Chondrocyte (in vitro differentiated cells): ENCODE results near the gene RBM39. TPM values are rescaled to one million over a fixed set of nuclear protein-coding genes. Genes with fewer than 3 reads are reported as not detected.
"Not testable (repeated sequence)": the region's sequence is repeated elsewhere in the genome, so short reads cannot be mapped to it uniquely, and the experiment has no call there.

ENCODE experiments used
- DNase-seq: peaks from one replicate; pipeline ENCODE4 v3.0.0; 2021; ENCODE audit warnings: mixed read lengths, low spot score
- H3K27ac Mint-ChIP-seq: one replicate; pipeline ENCODE4 v1.8.0; 2021; ENCODE audit warnings: mild to moderate bottlenecking, moderate library complexity, mixed read lengths; ENCODE audit not compliant: unreplicated experiment
- H3K27me3 Mint-ChIP-seq: 2 replicates; pipeline ENCODE4 v1.8.0; 2021; ENCODE audit warnings: low read depth, mixed read lengths
- H3K36me3 Mint-ChIP-seq: 2 replicates; pipeline ENCODE4 v1.8.0; 2021; ENCODE audit warnings: low read depth, mixed read lengths
- H3K4me1 Mint-ChIP-seq: 2 replicates; pipeline ENCODE4 v1.8.0; 2021; ENCODE audit warnings: low read depth, mild to moderate bottlenecking, mixed read lengths
- H3K4me3 Mint-ChIP-seq: one replicate; pipeline ENCODE4 v1.8.0; 2021; ENCODE audit warnings: mild to moderate bottlenecking, moderate library complexity, mixed read lengths; ENCODE audit not compliant: unreplicated experiment
- H3K9me3 Mint-ChIP-seq: 2 replicates; pipeline ENCODE4 v1.8.0; 2021; ENCODE audit warnings: low read depth, mixed read lengths
- CTCF ChIP-seq: fragments of 200-600 bp; sonication (generic); IDR thresholded peaks from 2 replicates; pipeline ENCODE4 v1.5.0; 2021; ENCODE audit warnings: antibody characterized with exemption, mild to moderate bottlenecking, moderate library complexity
- total RNA-seq: library from RNA; stranded (reverse); gene quantifications from 3 replicates; pipeline ENCODE4 v1.2.1, GENCODE V29; 2021

The RBM39 gene
- total RNA-seq, 1 donor from 2014 or later: 217 TPM

GRCh38 chr20:35720165-35721123 is 21.6 kb downstream of the RBM39 start:
- H3K27ac Mint-ChIP-seq: peak overlapping the region; percentile 38
- peaks cover 4% of the 10 kb centered on the region for H3K4me1 Mint-ChIP-seq
- no peak overlapping the region for H3K4me3 Mint-ChIP-seq
- H3K9me3 Mint-ChIP-seq: no peaks in the 10 kb centered on the region
- no peaks in the 10 kb centered on the region for H3K27me3 Mint-ChIP-seq
- TF ChIP-seq CTCF: no peak
- peaks cover 57% of the 10 kb centered on the region for H3K36me3 Mint-ChIP-seq
- DNase-seq: no peak

- H3K36me3 Mint-ChIP-seq: peaks cover 55% of the 10 kb centered on the region
- H3K4me3 Mint-ChIP-seq: no peak overlapping the region
- no peak for DNase-seq
- H3K4me1 Mint-ChIP-seq: peaks cover 4% of the 10 kb centered on the region
- H3K9me3 Mint-ChIP-seq: no peaks in the 10 kb centered on the region
- no peak overlapping the region for H3K27ac Mint-ChIP-seq
- no peak for TF ChIP-seq CTCF
- H3K27me3 Mint-ChIP-seq: no peaks in the 10 kb centered on the region
Measured at GRCh38 chr20:35719717-35720116, 22.3 kb downstream of the RBM39 start.

- H3K36me3 Mint-ChIP-seq: peaks cover 54% of the 10 kb centered on the region
- TF ChIP-seq CTCF: no peak
- peak overlapping the region; percentile 65 for H3K27ac Mint-ChIP-seq
- no peak overlapping the region for H3K4me3 Mint-ChIP-seq
- H3K27me3 Mint-ChIP-seq: no peaks in the 10 kb centered on the region
- peaks cover 4% of the 10 kb centered on the region for H3K4me1 Mint-ChIP-seq
- no peaks in the 10 kb centered on the region for H3K9me3 Mint-ChIP-seq
- no peak for DNase-seq
Measured at GRCh38 chr20:35718972-35719635, 23.0 kb downstream of the RBM39 start.

- H3K4me1 Mint-ChIP-seq, H3K9me3 Mint-ChIP-seq, H3K27me3 Mint-ChIP-seq, DNase-seq, H3K4me3 Mint-ChIP-seq: not testable (repeated sequence)
- Mint-ChIP-seq H3K27ac (peak overlapping the region; percentile 66), H3K36me3 (peaks cover 55% of the 10 kb centered on the region)
Measured at GRCh38 chr20:35718321-35718720, 23.7 kb downstream of the RBM39 start.

- peaks cover 54% of the 10 kb centered on the region for H3K36me3 Mint-ChIP-seq
Measured at GRCh38 chr20:35716330-35716729, 25.7 kb downstream of the RBM39 start.

More at GRCh38 chr20:35716330-35716729, 25.7 kb downstream of the RBM39 start:
- no peak for TF ChIP-seq CTCF
- Mint-ChIP-seq H3K27ac (no peak overlapping the region), H3K4me1 (peaks cover 10% of the 10 kb centered on the region), H3K9me3 (no peaks in the 10 kb centered on the region), H3K27me3 (no peaks in the 10 kb centered on the region), H3K4me3 (no peak overlapping the region)
- no peak for DNase-seq
